Upper lobe of left lung (tissue), 6 donors: Measurements from ENCODE around the gene GPR68. TPM values are rescaled to one million over a fixed set of nuclear protein-coding genes. Genes with fewer than 3 reads are reported as not detected.

Experiments used
- ATAC-seq, 2 donors: fragments of 200-7000 bp; cut with Tn5 transposase; one replicate each; pipeline ENCODE4 v1.9.1; 2022; ENCODE audit warnings: mild to moderate bottlenecking in 2 of 2, moderate library complexity in 2 of 2; ENCODE audit not compliant: low FRiP score in 2 of 2
- DNase-seq, 2 donors: peaks; one replicate each; pipeline ENCODE4 v3.0.0-alpha.2; 2019 to 2020
- H3K27ac ChIP-seq, 4 donors: fragments of 200-600 bp; sonication (generic); one replicate each; pipeline ENCODE4 v1.5.1; 2016 to 2019
- H3K27me3 ChIP-seq, 4 donors: fragments of 200-600 bp; sonication (generic); one replicate each; pipeline ENCODE4 v1.5.1; 2017 to 2019
- H3K36me3 ChIP-seq, 4 donors: fragments of 200-600 bp; sonication (generic); one replicate each; pipeline ENCODE4 v1.5.1; 2016 to 2019
- H3K4me1 ChIP-seq, 4 donors: fragments of 200-600 bp; sonication (generic); one replicate each; pipeline ENCODE4 v1.5.1; 2018 to 2019
- H3K4me3 ChIP-seq, 4 donors: fragments of 200-600 bp; sonication (generic); one replicate each; pipeline ENCODE4 v1.5.1; 2017 to 2019; ENCODE audit warnings: mild to moderate bottlenecking in 2 of 4, moderate library complexity in 1 of 4
- H3K9me3 ChIP-seq, 4 donors: fragments of 200-600 bp; sonication (generic); one replicate each; pipeline ENCODE4 v1.5.1; 2018 to 2019
- CTCF ChIP-seq, 6 experiments: fragments of 450-650 bp in 4 of 6; fragments of 200-600 bp in 2 of 6; sonication (generic) in 2 of 6; IDR thresholded peaks; one replicate each; pipeline ENCODE4 v1.5.1; 2016 to 2019; ENCODE audit warnings: antibody characterized with exemption in 6 of 6
- EP300 ChIP-seq, 4 donors: sonication (generic); formaldehyde crosslinking; IDR thresholded peaks; one replicate each; pipeline ENCODE4 v1.5.1; 2017; ENCODE audit warnings: antibody characterized with exemption in 4 of 4, control low read depth in 2 of 4
- POLR2A ChIP-seq, 4 donors: fragments of 450-650 bp; IDR thresholded peaks; one replicate each; pipeline ENCODE4 v1.5.1; 2016 to 2017; ENCODE audit warnings: antibody characterized with exemption in 4 of 4, mild to moderate bottlenecking in 2 of 4
- POLR2AphosphoS5 ChIP-seq, 2 donors: sonication (generic); formaldehyde crosslinking; IDR thresholded peaks; one replicate each; pipeline ENCODE4 v1.5.1; 2017; ENCODE audit warnings: antibody characterized with exemption in 2 of 2
- WGBS, 2 donors: methylation state at CpG; one replicate each; pipeline ENCODE4 v1.1.5; 2017 to 2018; 5-methylcytosine and 5-hydroxymethylcytosine counted together
- total RNA-seq, 6 donors: library from RNA; depleted of rRNA in 4 of 6; stranded (reverse); fragments of >200 nt in 4 of 6; gene quantifications; one replicate each; pipeline versions ENCODE4 v1.1.0 to v1.2.1, GENCODE V29; 2016 to 2021
- donor health status: DM: no; HTN: no; CAD: no; lungs with moderate emphysema.
- donor health status: DM: no; HTN: yes; CAD: no; lungs with severe emphysema.

GPR68 gene
- total RNA-seq, 6 donors from 2014 or later: 1.2 to 8.4 (median 3.3) TPM

- WGBS, 2 donors: 43 to 57% methylated on average over 3 of the region's 3 CpGs
- peaks cover 0 to 5% (median 0%) of the 10 kb centered on the region in 4 donors for H3K9me3 ChIP-seq
- peaks cover 28 to 60% (median 42%) of the 10 kb centered on the region in 4 donors for H3K4me1 ChIP-seq
- H3K4me3 ChIP-seq: no peak overlapping the region
- DNase-seq: no peak
- peak overlapping the region; percentile 49 to 75 (median 68) for H3K27ac ChIP-seq
- H3K36me3 ChIP-seq: peaks cover 0 to 16% (median 0%) of the 10 kb centered on the region in 4 donors
- no peak for TF ChIP-seq EP300 (IDR thresholded peaks at IDR 0.05)
- peak in 1 of 2 donors; percentile 34 for TF ChIP-seq POLR2AphosphoS5 (IDR thresholded peaks at IDR 0.05)
- no peak for TF ChIP-seq POLR2A (IDR thresholded peaks at IDR 0.05)
- no peak for ATAC-seq
- no peaks in the 10 kb centered on the region for H3K27me3 ChIP-seq
Measured at GRCh38 chr14:91231446-91231845, 13.1 kb downstream of the GPR68 start.

GRCh38 chr14:91230397-91231035 is 14.0 kb downstream of the GPR68 start:
- H3K4me3 ChIP-seq: no peak overlapping the region
- ATAC-seq (no peak), DNase-seq (no peak)
- peak overlapping the region in 3 of 4 donors; percentile 46 to 69 (median 68) for H3K27ac ChIP-seq
- H3K36me3 ChIP-seq: peaks cover 0 to 16% (median 0%) of the 10 kb centered on the region in 4 donors
- no peak for TF ChIP-seq EP300 (IDR thresholded peaks at IDR 0.05)
- no peak for TF ChIP-seq POLR2A (IDR thresholded peaks at IDR 0.05)
- TF ChIP-seq CTCF (IDR thresholded peaks at IDR 0.05): no peak
- TF ChIP-seq POLR2AphosphoS5 (IDR thresholded peaks at IDR 0.05): no peak
- no peaks in the 10 kb centered on the region for H3K27me3 ChIP-seq
- H3K9me3 ChIP-seq: peaks cover 0 to 5% (median 0%) of the 10 kb centered on the region in 4 donors
- WGBS, 2 donors: 82 to 98% methylated on average over 4 of the region's 4 CpGs
- H3K4me1 ChIP-seq: peaks cover 28 to 62% (median 42%) of the 10 kb centered on the region in 4 donors

GRCh38 chr14:91229743-91230200 is 14.7 kb downstream of the GPR68 start:
- TF ChIP-seq POLR2A (IDR thresholded peaks at IDR 0.05) (peak in 1 of 4 donors; percentile 18), POLR2AphosphoS5 (IDR thresholded peaks at IDR 0.05) (peak in 1 of 2 donors; percentile 59), CTCF (IDR thresholded peaks at IDR 0.05) (no peak)
- DNase-seq (no peak), ATAC-seq (peak in 1 of 2 donors; percentile 29)
- no peak overlapping the region for H3K4me3 ChIP-seq
- peak overlapping the region in 2 of 4 donors; percentile 41 to 46 for H3K27ac ChIP-seq
- peaks cover 0 to 21% (median 3%) of the 10 kb centered on the region in 4 donors for H3K36me3 ChIP-seq
- peaks cover 28 to 70% (median 47%) of the 10 kb centered on the region in 4 donors for H3K4me1 ChIP-seq
- WGBS, 2 donors: 49 to 69% methylated on average over 6 of the region's 6 CpGs
- peaks cover 0 to 5% (median 0%) of the 10 kb centered on the region in 4 donors for H3K9me3 ChIP-seq
- no peaks in the 10 kb centered on the region for H3K27me3 ChIP-seq

- Histone ChIP-seq H3K27me3 (no peaks in the 10 kb centered on the region), H3K4me3 (no peak overlapping the region), H3K9me3 (peaks cover 0 to 5% (median 0%) of the 10 kb centered on the region in 4 donors), H3K4me1 (peaks cover 28 to 74% (median 52%) of the 10 kb centered on the region in 4 donors), H3K36me3 (peaks cover 0 to 18% (median 5%) of the 10 kb centered on the region in 4 donors), H3K27ac (no peak overlapping the region)
- 67 to 89% methylated on average over 1 of the region's 1 CpG for WGBS, 2 donors
- TF ChIP-seq POLR2A (IDR thresholded peaks at IDR 0.05): no peak
- no peak for TF ChIP-seq POLR2AphosphoS5 (IDR thresholded peaks at IDR 0.05)
- TF ChIP-seq CTCF (IDR thresholded peaks at IDR 0.05): no peak
- no peak for TF ChIP-seq EP300 (IDR thresholded peaks at IDR 0.05)
- no peak for ATAC-seq
- no peak for DNase-seq
Measured at GRCh38 chr14:91229005-91229382, 15.5 kb downstream of the GPR68 start.

GRCh38 chr14:91228112-91229004 is 16.1 kb downstream of the GPR68 start:
- H3K27me3 ChIP-seq: no peaks in the 10 kb centered on the region

More at GRCh38 chr14:91228112-91229004, 16.1 kb downstream of the GPR68 start:
- Histone ChIP-seq H3K36me3 (peaks cover 0 to 18% (median 5%) of the 10 kb centered on the region in 4 donors), H3K4me3 (no peak overlapping the region), H3K4me1 (peaks cover 32 to 74% (median 58%) of the 10 kb centered on the region in 4 donors), H3K27ac (peak overlapping the region in 1 of 4 donors; percentile 35), H3K9me3 (peaks cover 0 to 5% (median 0%) of the 10 kb centered on the region in 4 donors)
- WGBS, 2 donors: 81 to 86% methylated on average over 10 to 14 of the region's 14 CpGs
- DNase-seq (no peak), ATAC-seq (no peak)
- TF ChIP-seq CTCF (IDR thresholded peaks at IDR 0.05) (no peak), POLR2AphosphoS5 (IDR thresholded peaks at IDR 0.05) (no peak), EP300 (IDR thresholded peaks at IDR 0.05) (no peak), POLR2A (IDR thresholded peaks at IDR 0.05) (no peak)
